ENCODE measurements around the gene RBBP4.

DNA sequence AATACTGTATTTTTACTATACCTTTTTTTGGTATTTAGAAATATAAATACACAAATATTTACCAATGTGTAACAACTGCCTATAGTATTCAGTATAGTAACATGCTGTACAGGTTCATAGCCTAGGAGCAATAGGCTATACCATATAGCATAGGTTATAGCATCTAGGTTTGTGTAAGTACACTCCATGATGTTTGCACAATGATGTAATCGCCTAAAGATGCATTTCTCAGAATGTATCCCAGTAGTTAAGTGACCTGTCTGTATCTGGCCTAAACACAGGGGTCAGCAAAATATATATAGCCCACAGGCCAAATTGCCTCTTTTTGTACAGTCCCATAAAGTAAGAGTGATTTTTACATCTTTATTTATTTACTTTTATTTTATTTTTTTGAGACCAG, 24.8 kb upstream of the RBBP4 start:
- TF ChIP-seq POLR2A (IDR thresholded peaks at IDR 0.05) (no peak), POLR2AphosphoS5 (IDR thresholded peaks at IDR 0.05) (no peak), EP300 (IDR thresholded peaks at IDR 0.05) (no peak)
- TF ChIP-seq, protein P1, sequence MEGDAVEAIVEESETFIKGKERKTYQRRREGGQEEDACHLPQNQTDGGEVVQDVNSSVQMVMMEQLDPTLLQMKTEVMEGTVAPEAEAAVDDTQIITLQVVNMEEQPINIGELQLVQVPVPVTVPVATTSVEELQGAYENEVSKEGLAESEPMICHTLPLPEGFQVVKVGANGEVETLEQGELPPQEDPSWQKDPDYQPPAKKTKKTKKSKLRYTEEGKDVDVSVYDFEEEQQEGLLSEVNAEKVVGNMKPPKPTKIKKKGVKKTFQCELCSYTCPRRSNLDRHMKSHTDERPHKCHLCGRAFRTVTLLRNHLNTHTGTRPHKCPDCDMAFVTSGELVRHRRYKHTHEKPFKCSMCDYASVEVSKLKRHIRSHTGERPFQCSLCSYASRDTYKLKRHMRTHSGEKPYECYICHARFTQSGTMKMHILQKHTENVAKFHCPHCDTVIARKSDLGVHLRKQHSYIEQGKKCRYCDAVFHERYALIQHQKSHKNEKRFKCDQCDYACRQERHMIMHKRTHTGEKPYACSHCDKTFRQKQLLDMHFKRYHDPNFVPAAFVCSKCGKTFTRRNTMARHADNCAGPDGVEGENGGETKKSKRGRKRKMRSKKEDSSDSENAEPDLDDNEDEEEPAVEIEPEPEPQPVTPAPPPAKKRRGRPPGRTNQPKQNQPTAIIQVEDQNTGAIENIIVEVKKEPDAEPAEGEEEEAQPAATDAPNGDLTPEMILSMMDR (IDR thresholded peaks at IDR 0.05), result no peak

Data from suprapubic skin (tissue), 4 donors.